GM12865 (cell line): ENCODE measurements around the gene DUS3L.
"Not testable (repeated sequence)": the region's sequence is repeated elsewhere in the genome, so short reads cannot be mapped to it uniquely, and the experiment has no call there.

Experiments used
- DNase-seq: peaks from one replicate; pipeline ENCODE4 v3.0.0; 2010; ENCODE audit warnings: low read depth
- H3K4me3 ChIP-seq: 2 replicates; pipeline ENCODE4 v1.5.1; 2011; ENCODE audit warnings: mild to moderate bottlenecking, low read depth, low read length, control low read depth
- CTCF ChIP-seq: IDR thresholded peaks from 2 replicates; pipeline ENCODE4 v1.5.1; 2011; ENCODE audit warnings: low read length, control low read depth, low read depth, inconsistent platforms; ENCODE audit not compliant: insufficient read depth; ENCODE audit errors: missing control alignments

Gene DUS3L

GRCh38 chr19:5762608-5763217, 28.2 kb downstream of the DUS3L start:
- TF ChIP-seq CTCF: no peak
- H3K4me3 ChIP-seq: no peak overlapping the region
- DNase-seq: no peak

- TF ChIP-seq CTCF: no peak
- no peak overlapping the region for H3K4me3 ChIP-seq
- DNase-seq: no peak
Observed at GRCh38 chr19:5753743-5754142, 37.2 kb downstream of the DUS3L start.

- no peak for DNase-seq
- TF ChIP-seq CTCF: no peak
- no peak overlapping the region for H3K4me3 ChIP-seq
Observed at GRCh38 chr19:5751709-5752108, 39.3 kb downstream of the DUS3L start.

- TF ChIP-seq CTCF: no peak
- no peak for DNase-seq
- H3K4me3 ChIP-seq: no peak overlapping the region
Observed at GRCh38 chr19:5749505-5749904, 41.5 kb downstream of the DUS3L start.

GRCh38 chr19:5748920-5749319, 42.0 kb downstream of the DUS3L start:
- H3K4me3 ChIP-seq, DNase-seq: not testable (repeated sequence)

- not testable (repeated sequence) for H3K4me3 ChIP-seq, DNase-seq
Observed at GRCh38 chr19:5744999-5745398, 46.0 kb downstream of the DUS3L start.

GRCh38 chr19:5743630-5744029, 47.3 kb downstream of the DUS3L start:
- TF ChIP-seq CTCF: no peak
- DNase-seq: no peak
- H3K4me3 ChIP-seq: no peak overlapping the region

- no peak for TF ChIP-seq CTCF
- no peak for DNase-seq
- no peak overlapping the region for H3K4me3 ChIP-seq
Observed at GRCh38 chr19:5742051-5742450, 48.9 kb downstream of the DUS3L start.
